Transverse colon (tissue), 4 donors: Measurements from ENCODE around the gene KXD1.

Source experiments
- EP300 ChIP-seq: sonication (generic); formaldehyde crosslinking; IDR thresholded peaks from one replicate; pipeline ENCODE4 v1.6.1; 2017; ENCODE audit warnings: antibody characterized with exemption, low read depth
- POLR2AphosphoS5 ChIP-seq, 3 donors: sonication (generic); formaldehyde crosslinking; IDR thresholded peaks; one replicate each; pipeline ENCODE4 v1.6.1; 2016; ENCODE audit warnings: antibody characterized with exemption in 3 of 3
- TF ChIP-seq, protein P1 (sequence below), 5 experiments: fragments of 200-600 bp in 3 of 5; fragments of 450-650 bp in 2 of 5; sonication (generic) in 3 of 5; IDR thresholded peaks; 1 replicate in 2 of 5; 2 replicates in 3 of 5; pipeline ENCODE4 v1.5.1; 2016 to 2017; ENCODE audit warnings: antibody characterized with exemption in 5 of 5, inconsistent platforms in 3 of 5, mild to moderate bottlenecking in 2 of 5, moderate library complexity in 1 of 5

DNA sequence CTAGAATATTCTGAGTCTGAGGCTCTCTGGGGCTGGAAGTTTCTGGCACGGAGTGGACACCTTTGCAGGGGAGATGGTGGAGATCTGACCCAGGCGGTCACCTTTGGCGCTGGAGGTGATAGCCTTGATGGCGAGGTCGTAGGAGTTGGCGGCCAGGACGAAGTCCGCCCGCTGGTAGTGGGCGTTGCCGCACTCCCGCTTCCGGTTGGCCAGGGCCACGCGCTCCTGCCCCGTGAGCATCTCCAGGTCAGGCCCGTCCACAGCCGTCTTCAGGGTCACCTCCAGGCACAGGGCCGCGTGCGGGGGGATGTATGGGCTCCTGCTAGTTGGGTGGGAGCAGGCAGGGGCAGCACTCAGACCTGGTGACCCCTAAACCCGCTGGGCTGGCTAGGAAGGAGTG, 19.6 kb upstream of the KXD1 start:
- no peak for TF ChIP-seq EP300
- TF ChIP-seq, protein P1, sequence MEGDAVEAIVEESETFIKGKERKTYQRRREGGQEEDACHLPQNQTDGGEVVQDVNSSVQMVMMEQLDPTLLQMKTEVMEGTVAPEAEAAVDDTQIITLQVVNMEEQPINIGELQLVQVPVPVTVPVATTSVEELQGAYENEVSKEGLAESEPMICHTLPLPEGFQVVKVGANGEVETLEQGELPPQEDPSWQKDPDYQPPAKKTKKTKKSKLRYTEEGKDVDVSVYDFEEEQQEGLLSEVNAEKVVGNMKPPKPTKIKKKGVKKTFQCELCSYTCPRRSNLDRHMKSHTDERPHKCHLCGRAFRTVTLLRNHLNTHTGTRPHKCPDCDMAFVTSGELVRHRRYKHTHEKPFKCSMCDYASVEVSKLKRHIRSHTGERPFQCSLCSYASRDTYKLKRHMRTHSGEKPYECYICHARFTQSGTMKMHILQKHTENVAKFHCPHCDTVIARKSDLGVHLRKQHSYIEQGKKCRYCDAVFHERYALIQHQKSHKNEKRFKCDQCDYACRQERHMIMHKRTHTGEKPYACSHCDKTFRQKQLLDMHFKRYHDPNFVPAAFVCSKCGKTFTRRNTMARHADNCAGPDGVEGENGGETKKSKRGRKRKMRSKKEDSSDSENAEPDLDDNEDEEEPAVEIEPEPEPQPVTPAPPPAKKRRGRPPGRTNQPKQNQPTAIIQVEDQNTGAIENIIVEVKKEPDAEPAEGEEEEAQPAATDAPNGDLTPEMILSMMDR (IDR thresholded peaks at IDR 0.05): no peak
- TF ChIP-seq POLR2AphosphoS5 (IDR thresholded peaks at IDR 0.05): no peak
